Measurements from ENCODE around the gene PYGL.
"Not testable (repeated sequence)": the region's sequence is repeated elsewhere in the genome, so short reads cannot be mapped to it uniquely, and the experiment has no call there.

PYGL gene

DNA sequence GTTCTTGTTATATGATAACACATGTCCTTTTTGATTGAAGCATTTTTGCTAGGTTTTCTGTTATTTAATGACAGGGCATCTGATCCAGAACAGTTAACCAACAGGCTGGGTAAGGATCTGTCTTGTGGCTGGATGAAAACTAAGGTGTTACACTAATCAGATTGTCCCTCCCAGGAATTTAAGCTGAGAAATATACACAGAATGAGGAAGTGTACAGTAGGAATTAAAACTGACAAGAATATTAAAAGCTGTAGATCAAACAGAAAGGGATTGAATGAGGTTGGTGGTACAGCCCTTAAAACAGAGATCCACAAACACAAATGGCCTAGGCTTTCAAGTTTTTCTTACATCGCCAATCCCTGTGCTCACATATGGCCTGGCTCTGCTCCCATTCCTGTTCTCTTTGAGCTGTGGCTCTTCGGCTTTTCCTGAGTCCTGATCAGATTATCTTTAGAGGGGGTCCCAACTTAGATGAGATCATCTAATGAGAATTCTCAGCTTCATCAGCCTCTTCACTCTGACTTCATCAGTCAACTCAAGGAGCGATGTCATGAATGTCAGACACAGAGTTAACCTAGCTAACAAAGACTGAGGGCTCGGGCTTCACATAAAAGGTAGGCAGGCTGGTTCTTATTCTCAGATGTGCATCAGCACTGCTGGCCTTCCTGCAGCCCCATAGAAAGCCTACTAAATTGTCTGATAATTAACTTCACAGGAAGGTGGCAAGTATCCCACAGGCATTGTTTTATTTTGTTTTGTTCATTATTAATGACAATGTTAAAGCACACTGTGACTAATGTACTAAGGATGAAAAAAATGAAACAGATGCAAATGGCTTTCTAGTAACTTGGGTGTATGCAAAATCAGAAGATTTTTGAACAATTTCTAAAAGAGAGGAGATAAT, 11.4 kb downstream of the PYGL start:
- intact Hi-C loops (cut with DNase I) = no loop called here
- DNase-seq = no peak

DNA sequence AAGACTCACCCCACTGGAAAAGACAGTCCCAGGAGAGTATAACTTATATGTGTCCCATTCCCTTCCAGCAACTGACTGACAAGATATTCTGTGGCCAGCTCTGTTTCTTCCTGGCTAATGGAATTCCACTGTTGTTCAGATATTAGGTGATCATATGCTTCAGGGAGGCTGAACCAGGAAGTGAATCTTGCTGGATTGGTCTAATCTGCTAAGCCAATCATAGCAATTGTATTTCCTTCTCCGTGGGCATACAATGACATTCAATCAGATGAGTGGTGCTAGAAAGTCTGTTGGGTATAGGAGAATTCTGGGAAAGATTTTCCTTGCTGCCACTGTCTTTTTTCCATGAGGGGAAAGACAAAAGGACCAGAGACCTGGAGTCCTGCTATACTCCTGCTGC, 12.1 kb downstream of the PYGL start:
- DNase-seq = no peak
- intact Hi-C loops (cut with DNase I) = no loop called here

DNA sequence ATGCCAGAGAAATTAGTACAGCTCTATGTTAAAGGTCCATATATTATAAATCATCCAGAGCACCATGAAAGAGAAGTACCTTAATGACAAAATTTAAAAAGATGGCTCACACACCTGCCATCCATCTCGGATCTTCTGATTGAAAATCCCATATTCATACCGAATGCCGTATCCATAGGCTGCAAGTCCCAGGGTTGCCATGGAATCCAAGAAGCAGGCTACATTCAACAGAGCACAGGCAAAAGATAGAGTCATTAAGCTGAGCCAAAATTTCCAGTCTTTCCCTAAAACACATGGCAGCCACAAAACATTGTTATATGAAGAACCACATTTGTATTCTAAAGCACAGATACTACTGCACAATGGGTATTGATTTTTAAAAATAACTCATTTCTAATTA, 12.7 kb downstream of the PYGL start:
- intact Hi-C loops (cut with DNase I) = no loop called here
- DNase-seq = no peak

DNA sequence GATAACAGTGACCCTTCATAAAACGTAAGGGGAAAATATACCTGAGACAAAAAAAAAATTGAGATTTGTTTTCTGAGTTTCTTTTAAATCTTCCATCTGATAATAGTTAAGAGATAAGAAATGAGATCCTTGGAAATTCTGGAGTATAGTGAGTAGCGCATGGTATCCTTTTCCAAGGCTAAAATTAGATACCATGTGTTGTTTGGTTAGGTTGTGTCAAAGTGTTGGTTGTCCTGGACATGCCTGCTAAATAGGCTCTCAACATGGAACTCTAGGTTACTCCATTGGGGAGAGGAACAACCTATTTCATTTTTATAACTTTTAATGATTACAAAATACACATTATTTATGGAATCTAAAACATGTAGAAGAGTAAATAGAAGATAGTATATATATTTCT, 14.8 kb downstream of the PYGL start:
- DNase-seq = no peak
- intact Hi-C loops (cut with DNase I) = no loop called here

DNA sequence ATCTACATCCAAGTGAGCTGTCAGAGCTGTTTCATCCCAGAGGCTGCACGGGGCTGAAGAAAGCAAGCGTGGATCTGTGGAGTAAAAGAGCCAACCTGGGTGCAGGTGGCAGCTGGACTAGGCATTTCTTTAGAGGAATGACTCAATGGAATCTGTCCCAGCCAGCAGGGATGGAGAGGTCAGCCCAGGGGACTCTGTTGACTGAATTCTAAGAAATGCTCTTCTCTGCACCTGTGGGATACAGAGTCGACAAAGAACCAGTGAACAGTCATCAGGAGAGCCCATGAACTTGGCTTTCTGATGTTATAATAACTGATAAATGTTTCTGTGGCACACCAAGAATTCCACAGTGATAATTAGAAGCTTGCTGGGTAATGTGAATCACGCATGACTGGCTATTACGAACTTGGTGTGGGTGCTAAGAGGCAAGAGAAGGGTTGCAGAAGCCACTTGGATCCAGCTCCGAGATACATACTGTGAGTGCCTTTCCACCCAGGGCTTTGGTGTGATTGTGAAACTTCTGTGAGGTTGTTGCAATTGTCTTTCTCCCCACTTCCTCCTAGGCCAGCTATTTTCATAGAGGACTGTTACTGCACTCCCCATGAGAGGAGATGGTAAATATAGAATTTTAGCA, 16.2 kb downstream of the PYGL start:
- intact Hi-C loops (cut with DNase I) = no loop called here
- peak in 4 of 42 donors; percentile 27 to 54 (median 40) for DNase-seq

DNA sequence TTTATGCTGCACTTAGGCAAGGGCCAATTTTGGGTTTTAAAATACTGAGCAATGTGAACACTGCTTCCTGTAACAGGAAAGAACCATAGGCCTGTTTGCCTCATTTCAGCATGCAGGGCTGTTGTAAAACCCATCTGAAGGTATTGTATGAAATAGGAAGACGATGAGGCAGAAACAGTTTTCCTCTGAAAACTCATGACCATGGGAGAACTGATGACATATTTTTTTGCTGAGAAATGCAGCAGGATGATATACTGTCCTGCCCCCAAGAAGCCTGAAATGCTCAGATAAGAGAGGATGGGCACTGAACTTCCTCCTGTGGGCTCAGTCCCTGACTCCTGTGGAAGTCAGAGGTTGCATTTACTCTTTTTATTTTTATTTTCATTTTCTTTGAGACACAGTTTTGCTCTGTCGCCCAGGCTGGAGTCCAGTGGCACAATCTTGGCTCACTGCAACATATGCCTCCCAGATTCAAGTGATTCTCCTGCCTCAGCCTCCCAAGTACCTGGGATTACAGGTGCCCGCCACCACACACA, 17.4 kb downstream of the PYGL start:
- intact Hi-C loops (cut with DNase I) = no loop called here
- DNase-seq = no peak

DNA sequence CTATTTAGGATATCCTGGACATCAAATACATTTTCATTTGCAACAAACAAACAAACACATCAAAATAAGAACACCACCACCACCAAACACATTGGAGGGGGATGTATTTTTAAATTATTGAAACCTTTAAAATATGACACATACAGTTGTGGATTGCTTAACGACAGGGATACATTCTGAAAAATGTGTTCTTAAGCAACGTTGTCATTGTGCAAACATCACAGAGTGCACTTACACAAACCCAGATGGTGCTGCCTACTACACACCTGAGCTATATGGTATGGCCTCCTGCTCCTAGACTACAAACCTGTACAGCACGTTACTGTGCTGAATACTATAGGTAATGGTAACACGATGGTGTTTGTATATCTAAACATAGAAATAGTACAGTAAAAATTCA, 19.4 kb downstream of the PYGL start:
- intact Hi-C loops (cut with DNase I) = no loop called here
- no peak for DNase-seq

DNA sequence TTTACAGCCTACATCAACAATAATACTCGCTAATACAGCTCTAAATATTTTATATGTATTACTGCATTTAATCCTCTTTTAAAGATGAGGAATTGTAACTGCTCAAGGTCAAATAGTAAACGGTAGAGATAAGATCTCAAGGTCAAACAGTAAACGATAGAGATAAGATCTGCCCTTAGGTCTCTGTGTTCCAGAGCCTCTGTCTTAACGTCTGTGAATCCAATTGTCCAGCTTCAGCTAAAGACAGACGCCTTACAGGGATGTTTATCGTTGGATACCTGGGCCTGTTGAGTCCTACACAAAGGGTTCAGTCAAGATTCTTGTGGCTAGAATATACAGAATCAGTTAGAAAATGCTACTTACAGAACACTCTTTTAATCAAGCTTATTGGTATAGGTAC, 20.0 kb downstream of the PYGL start:
- no peak for DNase-seq
- intact Hi-C loops (cut with DNase I) = no loop called here

DNA sequence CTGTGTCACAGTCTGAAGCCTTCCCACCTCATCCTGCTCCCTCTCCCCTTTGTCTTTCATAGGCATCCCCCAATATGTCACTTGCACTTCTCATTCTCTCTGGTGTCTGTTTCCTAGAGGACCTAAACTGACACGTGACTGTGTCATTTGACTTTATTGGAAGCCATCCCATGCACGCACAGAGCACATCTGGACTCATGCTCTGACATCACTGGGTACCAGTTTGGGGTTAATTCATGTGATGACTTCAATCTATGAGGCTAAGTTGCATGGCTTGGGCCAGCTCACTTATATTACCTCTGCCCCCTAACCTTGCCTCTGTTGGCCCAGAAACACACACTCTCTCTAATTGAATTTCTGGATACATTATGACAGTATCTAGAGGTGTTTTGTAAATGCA, 21.5 kb downstream of the PYGL start:
- DNase-seq = no peak
- intact Hi-C loops (cut with DNase I) = no loop called here

DNA sequence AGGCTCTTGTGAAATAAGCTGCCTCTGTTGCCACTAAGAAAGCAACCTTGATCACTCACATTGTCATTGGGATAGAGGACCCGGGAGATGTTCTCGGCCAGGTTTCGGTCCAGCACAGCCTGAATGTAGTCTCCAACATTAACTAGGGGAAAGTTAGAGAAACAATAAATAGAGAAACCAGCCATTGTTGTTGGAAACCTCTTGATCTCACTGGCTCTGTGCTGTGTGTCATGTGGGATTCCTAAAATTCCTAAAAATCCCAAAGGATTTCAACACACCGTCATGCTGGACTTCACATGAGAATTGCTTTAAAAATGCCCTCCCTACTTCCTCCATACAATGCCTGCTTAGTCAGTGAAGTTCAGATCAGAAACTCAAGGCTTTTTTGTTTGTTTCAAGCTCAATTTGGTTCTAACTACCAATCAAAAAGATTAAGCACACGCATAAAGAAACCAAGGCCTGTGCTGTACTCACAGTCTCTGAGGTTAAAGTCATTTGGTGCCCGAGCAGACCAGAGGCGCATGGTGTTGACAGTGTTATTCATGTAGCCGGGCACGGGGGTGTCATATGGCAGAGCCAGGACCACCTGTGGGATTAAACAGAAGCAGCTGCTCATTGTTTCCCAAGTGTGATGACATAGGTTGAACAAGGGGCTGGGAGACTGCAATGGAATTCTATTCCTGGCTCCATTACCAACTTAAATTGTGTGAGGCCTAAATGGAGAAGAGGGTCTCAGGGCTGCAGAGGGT, 23.6 kb downstream of the PYGL start:
- intact Hi-C loops (cut with DNase I) = no loop called here
- no peak for DNase-seq

DNA sequence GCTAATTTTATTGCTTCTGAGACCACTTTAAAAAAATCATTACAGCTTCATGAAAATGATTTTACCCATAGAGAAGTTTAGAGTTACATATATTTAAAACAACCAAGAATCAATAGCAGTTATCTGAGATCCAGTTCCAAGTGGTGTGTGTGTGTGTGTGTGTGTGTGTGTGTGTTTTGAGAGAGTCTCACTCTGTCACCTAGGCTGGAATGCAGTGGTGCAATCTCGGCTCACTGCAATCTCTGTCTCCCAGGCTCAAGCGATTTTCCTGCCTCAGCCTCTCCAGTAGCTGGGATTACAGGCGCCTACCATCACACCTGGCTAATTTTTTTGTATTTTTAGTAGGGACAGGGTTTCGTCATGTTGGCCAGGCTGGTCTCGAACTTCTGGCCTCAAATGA, 24.8 kb downstream of the PYGL start:
- intact Hi-C loops (cut with DNase I); DNase-seq: not testable (repeated sequence)

DNA sequence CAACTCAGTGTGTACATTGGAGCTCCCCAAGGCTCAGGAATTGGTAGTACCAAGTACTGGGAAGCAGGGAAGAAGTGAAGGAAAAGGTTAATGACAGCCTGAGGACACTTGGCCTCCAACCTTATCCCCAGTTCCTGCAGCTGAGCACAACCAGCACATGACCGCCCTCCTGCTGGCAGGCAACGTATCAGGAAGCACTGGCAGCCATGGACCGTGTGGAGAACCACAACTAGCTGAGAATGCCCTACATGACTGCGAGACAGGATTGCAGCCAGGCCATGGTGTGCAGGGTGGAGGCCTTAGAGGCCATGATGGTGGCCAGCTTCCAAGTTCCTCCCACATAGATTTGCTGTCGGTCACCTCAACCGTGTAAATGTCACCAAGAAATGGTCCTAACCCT, 26.8 kb downstream of the PYGL start:
- no peak for DNase-seq
- intact Hi-C loops (cut with DNase I) = no loop called here

DNA sequence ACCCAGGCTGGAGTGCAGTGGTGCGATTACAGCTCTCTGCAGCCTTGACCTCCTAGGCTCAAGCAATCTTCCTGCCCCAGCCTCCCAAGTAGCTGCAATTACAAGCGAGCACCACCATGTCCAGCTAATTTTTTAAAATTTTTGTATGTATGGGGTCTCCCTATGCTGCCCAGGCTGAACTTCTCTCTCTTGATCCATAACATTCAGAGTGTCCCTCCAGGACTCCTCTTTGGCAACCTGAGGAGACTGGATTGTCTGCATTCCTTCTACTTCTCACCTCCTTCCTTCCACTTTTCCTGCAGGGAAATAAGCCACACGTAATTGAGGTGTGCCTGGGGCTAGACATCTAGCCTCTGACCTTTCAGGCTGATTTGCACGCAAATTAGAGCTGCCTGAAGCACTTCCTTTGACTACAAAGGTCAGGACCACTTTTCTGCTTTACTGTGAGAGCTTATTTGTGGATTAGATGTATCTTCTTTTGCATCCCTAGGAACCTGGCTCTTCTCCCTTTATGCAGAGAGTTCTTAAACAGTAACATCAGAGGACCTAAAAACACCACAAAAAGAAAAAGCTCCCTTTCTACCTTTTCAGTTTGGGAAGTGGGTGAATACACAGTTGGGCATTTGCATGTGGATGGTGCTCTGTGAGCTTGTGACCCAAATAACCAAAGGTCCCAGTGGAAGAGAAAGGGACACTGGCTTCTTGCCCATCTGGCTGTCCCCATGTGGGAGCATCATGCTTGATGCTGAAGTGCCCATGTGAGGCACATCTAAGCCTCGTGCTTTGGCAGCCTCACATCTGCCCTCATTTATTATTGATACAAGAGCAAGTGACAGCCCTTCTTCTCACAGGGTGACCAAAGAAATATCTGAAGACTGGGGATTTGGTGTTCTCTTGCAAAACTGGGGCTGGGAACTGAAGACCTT, 33.5 kb downstream of the PYGL start:
- no peak for DNase-seq
- intact Hi-C loops (cut with DNase I) = no loop called here

DNA sequence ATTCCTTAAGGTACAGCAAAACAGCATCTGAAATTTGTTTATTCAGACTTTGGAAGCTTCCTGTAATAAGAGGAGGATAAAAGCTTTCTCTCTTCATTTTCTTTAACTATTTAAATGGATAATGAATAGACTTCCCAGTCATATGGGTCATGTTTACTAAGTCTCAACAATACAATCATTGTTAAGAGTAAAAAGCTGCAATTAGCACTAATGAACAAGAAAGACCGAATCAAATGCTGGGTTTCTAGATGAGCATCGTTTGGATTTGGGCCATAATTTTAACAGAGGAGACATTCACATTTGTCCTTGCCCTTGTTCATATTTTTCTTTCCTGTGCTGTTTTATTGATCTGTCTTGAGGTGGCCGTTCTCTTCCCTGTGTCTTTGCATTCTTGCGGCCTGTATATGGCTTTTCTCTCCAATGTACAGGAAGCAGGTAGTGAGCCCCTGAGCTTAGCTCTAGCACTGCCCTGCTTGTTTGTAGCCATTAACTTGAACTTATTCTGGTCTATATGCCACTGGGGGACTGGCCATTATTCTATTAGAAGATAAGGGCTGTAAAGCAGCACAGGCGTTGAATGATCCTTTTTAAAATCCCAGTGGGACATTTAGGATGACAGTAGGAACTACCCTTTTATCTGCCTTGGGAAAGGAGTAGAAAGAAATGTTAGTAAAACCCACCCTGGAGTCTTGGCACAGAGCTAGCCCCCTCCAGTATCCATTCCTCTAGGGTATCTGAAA, 37.8 kb downstream of the PYGL start:
- intact Hi-C loops (cut with DNase I) = no loop called here
- DNase-seq = no peak

DNA sequence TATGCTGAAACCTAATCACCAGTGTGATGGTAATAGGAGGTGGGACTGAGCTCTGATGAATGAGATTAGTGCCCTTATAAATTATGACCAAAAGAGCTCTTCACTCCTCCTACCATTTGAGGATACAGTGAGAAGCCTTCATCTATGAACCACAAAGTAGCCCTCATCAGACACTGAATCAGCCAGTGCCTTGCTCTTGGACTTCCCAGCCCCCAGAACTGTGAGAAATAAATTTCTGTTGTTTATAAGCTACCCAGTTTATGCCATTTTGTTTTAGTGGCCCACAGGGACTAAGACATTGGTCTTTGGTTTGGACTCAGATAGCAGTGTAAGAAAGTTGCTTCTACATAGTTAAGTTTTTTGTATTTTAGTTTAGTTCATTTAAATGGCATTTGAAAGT, 39.6 kb downstream of the PYGL start:
- intact Hi-C loops (cut with DNase I) = no loop called here

DNA sequence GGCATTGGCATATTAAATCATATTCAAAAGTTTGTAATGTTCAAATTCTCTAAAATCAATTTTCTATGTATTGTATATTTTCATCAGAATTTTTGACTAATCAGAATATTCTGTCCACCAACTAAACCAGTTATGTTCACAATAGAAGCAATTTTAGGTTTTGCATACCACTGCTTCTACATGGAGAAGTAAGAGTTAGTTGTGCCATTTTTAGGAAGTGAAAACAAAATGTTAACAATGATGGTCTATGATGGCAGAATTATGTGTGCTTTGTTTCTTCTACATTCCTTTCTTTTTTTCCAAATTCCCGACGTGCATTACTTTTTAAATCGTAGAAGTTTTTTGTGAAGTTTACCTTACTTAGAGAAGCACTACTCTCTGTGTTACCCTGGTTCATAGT, 42.9 kb downstream of the PYGL start:
- intact Hi-C loops (cut with DNase I) = no loop called here
- no peak for DNase-seq

More for the DNA sequence above, 39.6 kb downstream of the PYGL start:
- no peak for DNase-seq

DNA sequence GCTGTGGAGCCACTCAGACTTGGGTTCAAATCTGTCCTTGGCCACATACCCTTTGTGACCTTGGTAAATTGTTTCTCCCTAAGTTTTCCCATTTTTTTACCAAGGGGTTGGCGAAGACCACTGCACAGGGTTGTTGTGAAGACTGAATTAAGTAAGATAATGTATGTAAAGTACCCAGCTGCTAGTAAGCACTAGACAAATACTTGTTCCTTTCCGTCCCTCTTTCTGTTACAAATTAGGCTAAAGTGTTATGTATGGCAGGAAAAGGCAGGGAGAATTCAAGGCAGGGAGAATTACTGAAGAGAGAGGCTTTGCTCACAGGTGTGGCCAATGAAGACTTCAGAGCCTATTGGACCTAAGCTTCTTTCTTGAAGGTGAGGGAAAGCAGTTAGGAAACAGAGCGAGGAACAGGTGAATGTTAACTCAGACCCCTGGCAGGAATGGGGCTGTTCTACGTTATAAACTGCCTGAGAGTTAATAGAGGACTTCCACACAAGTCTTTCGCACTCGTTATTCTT, 46.6 kb downstream of the PYGL start:
- intact Hi-C loops (cut with DNase I) = no loop called here
- DNase-seq = no peak

DNA sequence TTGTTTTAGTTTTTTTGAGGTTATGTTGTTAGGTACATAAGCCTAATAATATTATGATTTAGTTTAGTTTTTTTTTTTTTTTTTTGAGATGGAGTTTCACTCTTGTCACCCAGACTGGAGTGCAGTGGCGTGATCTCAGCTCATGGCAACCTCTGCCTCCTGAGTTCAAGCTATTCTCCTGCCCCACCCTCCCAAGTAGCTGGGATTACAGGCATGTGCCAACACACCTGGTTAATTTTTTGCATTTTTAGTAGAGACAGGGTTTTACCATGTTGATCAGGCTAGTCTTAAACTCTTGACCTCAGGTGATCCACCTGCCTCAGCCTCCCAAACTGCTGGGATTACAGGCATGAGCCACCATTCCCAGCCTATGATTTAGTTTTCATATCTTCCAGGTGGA, 47.3 kb downstream of the PYGL start:
- intact Hi-C loops (cut with DNase I); DNase-seq: not testable (repeated sequence)

Measured in head of caudate nucleus (tissue), 42 donors.